LHCN-M2 (cell line): ENCODE measurements around the gene SLC22A17. TPM values are rescaled to one million over a fixed set of nuclear protein-coding genes. Genes with fewer than 3 reads are reported as not detected.
"Not testable (repeated sequence)": the region's sequence is repeated elsewhere in the genome, so short reads cannot be mapped to it uniquely, and the experiment has no call there.

Experiments
- DNase-seq: peaks from one replicate; pipeline ENCODE4 v3.0.0-alpha.2; 2012; ENCODE audit warnings: low read depth
- total RNA-seq: library from RNA; depleted of rRNA; stranded (reverse); fragments of >200 nt; gene quantifications from 2 replicates; pipeline ENCODE4 v1.2.3, GENCODE V29; 2014

The SLC22A17 gene
- total RNA-seq, 1 experiment from 2014 or later: 13.5 TPM

DNA sequence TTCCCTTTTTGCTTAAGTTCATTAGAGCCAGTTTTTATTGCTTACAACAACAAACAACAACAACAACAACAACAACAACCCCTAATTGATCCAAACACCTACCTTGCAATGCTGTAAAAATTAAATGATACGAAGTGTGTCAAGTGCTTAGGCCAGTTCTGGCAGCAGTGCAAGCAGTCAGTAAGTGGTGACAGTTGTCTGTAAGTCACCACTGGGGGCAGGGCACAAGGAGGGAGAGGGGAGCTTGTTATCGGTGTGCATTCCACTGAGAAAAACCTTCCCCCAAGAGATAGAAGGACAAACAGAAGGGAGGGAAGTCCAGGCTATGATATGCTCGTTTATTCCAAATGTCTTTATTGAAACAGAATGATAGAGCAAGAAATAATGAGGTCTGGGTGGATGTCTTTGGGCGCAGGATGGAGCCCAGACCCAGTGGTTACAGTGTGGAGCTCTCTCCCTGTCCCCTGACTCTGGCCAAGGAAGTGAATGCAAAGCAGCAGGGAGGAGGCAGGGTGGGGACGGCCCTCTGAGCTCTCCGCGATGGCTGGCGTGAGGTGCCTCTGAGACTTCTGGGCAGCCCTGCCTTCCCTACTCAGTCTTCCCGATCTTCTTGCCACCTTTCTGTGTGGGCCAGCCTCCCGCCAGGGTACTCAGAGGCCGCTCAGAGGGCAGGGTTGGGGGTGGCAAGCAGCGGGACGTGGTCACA is 6.5 kb downstream of the SLC22A17 start:
- no peak for DNase-seq

DNA sequence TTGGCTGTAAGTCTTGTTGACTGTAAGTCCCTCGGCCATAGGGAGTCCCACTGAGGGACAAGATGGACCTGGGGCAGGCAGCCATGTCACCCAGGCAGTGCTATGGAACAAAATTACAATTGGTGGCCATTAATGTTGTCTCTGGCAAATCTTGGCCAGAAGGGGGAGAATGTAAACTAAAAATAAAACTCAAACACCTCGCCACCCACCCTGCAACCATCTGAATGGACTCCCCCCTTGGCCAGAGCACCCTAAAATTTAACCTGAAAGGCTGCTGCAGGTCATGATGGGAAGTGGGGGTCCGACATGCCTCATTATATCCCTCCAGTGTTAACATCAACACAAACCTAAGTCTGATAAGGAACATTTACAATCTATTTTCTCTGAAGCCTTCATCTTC is 8.2 kb downstream of the SLC22A17 start:
- no peak for DNase-seq

DNA sequence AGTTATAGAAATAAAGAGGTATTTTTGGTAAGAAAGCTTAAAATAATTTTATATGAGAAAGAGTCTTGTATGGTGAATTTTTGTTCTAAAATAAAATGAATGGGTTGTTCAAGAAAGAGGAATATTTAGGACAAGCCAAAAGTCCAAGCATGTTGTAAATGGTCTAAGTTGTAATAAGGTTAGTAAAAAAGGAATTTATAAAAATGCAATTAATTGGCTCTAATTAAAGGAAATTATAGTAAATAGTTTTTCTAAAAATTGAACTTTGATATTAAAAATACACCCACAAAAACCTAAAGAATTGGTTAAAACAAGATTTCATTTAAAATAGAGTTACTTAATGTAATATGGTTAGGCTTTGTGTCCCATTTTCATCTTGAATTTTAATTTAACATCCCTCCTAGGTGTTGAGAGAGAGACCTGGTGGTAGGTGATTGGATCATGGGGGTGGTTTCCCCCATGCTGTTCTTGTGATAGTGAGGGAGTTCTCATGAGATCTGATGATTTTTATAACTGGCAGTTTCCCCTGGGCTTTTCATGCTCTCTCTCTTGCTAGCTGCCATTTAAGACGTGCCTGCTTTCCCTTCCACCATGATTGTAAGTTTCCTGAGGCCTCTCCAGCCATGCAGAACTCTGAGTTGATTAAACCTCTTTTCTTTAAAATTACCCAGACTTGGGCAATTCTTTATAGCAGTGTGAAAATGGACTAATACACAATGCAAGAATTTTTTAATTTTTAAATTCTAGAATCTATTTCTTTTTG is 13.0 kb downstream of the SLC22A17 start:
- no peak for DNase-seq

DNA sequence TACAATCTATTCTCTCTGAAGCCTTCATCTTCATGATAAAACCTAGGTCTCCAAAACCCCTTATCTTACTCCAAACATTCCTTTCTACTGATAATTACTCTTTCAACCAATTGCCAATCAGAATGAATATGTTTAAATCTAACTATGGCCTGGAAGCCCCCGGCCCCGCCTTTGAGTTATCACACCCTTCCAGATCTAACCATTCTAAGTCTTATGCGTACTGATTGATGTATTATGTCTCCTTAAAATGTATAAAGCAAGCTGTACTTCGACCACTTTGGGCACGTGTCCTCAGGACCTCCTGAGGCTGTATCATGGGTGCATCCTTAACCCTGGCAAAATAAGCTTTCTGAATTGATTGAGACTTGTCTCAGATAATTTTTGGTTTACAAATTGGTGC is 17.1 kb downstream of the SLC22A17 start:
- no peak for DNase-seq

DNA sequence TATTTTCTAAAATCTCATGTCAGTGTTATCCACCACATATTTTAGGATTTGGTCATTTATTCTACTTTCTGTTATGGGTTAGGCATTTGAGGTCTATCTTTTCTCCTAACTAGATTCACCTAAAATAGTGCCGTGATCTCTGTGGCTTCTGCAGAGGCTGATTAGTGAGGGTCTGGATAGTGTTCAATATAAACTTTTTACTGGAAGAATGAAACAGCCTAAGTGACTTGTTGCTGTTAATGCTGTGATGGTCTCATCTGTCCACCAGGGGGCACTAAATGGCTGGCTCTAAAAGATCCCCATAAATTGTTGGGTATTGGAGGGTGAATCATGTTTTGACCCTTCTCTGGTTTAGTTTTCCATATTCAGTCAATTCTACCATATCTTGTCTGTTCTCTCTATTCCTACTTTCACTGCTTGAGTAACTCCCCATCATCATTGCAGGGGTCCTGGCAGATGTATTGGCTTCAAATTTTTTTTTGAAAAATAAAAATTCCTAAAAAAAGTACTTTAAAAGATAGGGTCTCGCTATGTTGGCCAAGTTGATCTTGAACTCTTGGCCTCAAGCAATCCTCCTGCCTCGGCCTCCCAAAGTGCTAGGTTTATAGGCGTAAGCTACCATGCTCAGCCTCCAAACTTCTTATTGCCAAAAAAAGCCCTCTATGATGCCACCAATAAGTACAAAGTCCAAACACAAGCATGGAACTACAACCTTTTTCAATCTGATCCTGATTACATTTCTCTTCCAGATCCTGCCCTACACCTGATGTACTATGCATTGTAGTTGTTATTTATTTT is 24.5 kb downstream of the SLC22A17 start:
- DNase-seq: peak; percentile 69

DNA sequence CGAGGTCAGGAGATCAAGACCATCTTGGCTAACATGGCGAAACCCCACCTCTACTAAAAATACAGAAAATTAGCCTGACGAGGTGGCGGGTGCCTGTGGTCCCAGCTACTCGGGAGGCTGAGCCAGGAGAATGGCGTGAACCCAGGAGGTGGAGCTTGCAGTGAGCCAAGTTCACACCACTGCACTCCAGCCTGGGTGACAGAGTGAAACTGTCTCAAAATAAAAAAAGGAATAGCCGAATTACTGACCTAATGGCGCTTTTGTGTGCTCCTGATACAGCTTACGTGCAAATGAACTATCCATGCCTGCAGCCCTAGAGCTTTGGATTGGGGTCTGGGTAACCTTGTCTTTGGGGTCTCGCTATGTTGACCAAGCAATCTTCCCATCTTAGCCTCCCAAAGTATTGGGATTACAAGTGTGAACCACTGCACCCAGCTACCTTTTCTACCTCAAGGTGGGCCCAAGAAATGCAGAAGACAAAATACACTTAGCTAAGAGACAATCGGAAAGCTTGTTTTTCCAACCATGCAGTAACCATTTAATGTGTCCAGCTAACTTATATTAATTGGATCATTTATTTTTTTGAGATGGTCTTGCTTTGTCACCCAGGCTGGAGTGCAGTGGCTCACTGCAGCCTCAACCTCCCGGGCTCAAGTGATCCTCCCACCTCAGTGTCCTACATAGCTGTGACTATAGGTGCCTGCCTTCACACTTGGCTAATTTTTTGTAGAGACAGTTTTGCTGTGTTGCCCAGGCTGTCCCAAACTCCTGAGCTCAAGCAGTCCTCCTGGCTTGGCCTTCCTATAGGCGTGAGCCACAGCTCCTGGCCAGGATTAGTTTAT is 26.0 kb downstream of the SLC22A17 start:
- no peak for DNase-seq

DNA sequence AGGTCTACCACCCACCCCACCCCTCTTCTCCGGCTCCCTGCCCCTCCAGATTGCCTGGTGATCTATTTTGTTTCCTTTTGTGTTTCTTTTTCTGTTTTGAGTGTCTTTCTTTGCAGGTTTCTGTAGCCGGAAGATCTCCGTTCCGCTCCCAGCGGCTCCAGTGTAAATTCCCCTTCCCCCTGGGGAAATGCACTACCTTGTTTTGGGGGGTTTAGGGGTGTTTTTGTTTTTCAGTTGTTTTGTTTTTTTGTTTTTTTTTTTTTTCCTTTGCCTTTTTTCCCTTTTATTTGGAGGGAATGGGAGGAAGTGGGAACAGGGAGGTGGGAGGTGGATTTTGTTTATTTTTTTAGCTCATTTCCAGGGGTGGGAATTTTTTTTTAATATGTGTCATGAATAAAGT is 26.9 kb downstream of the SLC22A17 start:
- DNase-seq: not testable (repeated sequence)

DNA sequence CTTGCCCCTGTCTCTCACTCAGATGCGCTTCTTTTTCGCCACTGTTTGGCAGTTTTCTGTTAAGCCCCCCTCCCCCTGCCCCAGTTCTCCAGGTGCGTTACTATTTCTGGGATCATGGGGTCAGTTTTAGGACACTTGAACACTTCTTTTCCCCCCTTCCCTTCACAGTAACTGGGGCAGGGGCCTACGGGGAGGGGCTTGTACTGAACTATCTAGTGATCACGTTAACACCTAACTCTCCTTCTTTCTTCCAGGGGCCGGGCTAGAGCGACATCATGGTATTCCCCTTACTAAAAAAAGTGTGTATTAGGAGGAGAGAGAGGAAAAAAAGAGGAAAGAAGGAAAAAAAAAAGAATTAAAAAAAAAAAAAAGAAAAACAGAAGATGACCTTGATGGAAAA is 27.7 kb downstream of the SLC22A17 start:
- DNase-seq: no peak

DNA sequence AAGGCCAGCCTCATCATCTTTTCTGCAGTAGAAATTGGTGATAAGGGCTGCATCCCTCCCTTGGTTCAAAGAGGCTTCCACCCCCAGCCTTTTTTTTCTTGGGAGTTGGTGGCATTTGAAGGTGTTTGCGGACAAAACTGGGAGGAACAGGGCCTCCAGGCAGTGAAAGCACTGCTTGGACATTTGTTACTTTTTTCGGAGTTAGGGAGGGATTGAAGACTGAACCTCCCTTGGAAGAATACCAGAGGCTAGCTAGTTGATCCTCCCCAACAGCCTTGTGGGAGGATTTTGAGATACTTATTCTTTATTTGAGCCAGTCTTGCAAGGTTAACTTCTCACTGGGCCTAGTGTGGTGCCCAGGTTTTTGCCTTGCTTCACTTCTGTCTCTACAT is 28.2 kb downstream of the SLC22A17 start:
- DNase-seq: no peak

DNA sequence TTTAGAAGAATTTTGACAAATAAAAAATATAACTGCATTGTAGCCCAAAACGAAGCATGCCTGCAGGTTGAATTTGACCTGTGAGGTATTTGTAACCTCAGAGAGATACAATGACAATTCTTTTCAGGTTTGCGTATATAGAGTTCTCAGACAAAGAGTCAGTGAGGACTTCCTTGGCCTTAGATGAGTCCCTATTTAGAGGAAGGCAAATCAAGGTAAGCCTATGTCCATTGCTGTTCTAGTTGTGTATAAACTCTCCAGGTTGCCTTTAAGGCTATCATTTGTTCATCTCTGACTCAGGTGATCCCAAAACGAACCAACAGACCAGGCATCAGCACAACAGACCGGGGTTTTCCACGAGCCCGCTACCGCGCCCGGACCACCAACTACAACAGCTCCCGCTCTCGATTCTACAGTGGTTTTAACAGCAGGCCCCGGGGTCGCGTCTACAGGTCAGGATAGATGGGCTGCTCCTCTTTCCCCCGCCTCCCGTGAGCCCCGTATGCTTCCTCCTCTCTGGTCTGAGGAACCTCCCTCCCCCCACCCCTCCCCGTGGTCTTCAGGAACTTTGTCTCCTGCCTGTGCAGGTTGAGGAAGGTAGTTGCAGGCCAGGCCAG is 28.7 kb downstream of the SLC22A17 start:
- no peak for DNase-seq

DNA sequence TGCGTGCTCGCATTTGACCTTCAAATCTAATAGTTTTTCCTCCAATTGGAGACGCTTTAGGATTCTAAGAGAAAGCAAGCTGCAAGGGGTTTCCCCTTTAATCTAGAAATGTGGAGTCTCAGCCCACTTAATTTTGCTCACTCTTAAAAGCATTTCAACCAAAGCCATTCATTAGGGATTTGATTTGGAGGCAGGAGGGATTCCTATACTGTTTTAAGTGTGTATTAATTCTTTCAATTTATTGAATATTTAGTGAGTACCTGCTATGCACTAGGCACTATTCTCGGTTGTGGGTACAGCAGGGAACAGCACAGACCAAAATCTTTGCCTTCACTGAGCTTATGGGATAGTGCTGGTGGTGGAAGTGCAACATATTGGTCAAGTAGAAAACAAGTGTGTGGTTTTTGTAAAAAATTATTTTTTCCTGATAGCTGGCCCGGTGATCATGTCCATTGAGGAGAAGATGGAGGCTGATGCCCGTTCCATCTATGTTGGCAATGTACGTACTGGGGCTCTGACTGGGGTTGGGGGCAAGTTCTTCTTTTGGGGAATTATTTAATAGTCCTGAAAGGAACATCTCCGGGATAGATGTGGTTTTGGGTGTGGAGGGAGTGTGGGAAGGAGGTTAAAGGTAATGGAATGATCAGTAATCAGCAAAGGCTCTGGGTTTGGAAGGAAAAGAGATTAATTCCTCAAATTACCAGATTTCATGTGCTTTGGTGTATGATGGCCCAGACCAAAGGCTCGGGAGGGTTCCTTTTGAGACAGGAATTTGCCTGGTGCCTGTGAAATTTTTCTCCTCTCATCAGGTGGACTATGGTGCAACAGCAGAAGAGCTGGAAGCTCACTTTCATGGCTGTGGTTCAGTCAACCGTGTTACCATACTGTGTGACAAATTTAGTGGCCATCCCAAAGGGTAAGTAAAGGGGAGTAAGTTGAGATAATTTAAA is 29.8 kb downstream of the SLC22A17 start:
- no peak for DNase-seq

DNA sequence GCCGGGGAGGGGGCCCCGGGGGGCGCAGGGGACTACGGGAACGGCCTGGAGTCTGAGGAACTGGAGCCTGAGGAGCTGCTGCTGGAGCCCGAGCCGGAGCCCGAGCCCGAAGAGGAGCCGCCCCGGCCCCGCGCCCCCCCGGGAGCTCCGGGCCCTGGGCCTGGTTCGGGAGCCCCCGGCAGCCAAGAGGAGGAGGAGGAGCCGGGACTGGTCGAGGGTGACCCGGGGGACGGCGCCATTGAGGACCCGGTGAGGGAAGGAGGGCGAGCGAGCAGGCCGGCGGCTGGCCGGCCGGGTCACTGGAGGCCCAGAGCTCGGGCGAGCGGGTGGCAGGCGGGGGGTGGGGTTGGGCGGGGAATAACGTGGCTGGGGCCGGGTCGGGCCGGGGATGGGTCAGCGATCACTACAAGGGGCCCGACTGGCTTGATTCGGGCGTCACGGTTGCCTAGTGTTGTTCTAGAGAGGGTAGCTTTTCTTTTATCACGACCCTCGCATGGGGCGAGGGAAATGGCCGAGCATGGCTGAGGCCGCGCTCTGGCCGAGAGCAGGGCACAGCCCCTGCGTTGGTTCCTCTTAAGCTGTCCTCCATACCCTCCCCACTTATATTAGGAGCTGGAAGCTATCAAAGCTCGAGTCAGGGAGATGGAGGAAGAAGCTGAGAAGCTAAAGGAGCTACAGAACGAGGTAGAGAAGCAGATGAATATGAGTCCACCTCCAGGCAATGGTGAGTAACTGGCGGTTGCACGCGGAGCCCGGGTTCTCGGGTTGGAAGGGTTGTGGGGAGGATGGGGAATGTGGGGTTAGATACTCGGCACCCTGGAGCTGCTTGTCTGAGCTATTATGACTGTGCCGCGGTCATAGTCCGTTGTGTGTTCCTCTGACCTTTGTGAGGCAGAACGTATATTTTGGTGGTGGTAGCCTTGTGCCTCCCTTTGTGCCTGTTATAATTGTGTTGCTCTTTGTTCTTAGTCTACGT is 30.8 kb downstream of the SLC22A17 start:
- DNase-seq: peak; percentile 66

DNA sequence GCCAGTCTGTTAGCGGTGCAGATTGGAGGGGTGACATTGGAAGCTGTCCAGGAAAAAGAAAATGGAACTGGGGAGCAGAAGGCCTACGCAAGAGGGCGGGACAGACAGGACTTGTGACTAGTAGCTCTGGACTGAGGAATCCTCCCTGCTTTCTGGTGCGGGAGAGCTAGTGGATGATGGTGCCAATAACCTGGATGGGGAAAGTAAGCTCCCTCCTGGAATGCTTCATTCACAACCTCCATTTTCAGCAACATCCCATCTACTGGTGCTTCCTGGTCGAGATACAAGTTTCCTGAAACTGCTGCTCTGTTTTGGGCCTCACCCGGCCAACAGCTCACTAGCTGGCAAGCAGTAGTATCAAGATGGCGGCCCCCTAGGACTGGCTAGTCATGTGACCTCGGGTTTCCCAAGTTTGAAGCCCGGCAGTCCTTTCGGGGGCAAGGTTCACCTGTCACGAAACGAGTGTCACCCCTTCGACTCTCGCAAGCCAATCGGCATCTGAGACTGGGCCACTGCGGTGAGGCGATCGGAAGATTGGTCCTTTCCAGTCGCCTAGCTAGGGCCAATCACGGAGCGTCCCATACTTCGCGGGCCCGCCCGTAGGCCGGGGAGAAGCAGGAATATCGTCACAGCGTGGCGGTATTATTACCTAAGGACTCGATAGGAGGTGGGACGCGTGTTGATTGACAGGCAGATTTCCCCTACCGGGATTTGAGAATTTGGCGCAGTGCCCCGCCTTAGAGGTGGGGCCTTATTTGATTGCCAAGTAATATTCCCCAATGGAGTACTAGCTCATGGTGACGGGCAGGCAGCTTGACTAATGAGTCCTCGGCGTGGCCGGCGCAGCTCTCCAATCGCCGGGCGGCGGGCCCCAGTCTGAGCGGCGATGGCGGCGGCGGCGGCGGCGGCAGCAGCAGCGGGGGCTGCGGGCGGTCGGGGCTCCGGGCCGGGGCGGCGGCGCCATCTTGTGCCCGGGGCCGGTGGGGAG is 31.8 kb downstream of the SLC22A17 start, which contains the start of gene PABPN1:
TSS of gene PABPN1 (plus strand) at position 874 of the 988 bp plus-strand sequence. CDS start at position 887, 13 bp downstream.
- peak; percentile 100 for DNase-seq

DNA sequence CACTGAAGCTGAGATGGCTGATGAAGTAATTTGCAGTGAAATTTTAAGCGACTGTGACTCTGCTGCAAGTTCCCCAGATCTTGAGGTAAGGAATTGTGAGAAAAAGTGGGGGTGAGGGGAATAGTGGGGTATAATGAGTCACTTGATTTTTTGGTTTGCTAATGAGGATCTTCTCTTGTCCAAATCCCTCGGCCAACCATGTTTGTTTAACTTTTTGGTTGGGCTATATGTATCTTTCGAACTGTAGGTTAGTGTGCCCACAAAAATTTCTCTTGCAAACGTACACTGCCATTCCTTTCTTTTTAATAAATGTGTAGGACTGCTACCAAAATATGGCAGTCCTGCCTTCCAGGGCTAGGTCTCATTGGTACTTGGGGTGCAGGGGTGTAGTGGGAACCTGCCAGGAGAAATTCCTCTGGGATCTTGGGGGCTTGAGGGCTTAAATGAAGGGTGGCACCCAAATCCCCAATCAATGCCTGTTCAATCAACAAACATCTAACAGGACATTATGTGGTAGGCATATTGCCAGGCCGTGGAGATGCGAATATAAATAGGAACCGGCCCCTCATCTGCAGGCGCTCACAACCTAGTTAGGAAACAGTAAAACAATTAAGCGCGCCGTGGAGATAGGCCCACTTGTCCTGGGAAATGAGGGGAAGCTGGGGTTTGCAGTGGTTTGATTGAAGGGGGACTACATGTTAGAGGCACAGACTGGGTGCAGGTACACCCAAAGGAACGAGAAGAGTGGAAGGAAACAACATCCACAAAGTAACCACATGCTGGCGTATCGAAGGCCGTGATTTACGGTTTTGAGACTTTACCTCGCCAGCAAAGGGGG is 32.7 kb downstream of the SLC22A17 start:
- DNase-seq: no peak

DNA sequence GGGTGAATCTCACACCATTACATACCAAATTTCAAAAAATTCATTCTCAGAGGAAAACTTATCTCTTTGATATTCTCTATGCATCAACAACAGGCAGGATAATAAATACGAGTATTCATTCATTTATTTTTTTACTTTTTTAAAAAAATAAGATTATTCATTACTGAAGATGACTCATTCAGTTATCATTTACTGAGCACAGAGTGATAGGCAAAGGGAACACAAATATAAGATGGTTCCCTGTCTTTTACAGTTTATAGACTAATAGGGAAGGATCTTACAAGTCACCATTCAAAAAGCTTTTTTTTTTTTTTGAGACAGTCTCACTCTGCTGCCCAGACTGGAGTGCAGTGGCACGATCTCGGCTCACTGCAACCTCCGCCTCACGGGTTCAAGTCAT is 36.4 kb downstream of the SLC22A17 start:
- DNase-seq: no peak

DNA sequence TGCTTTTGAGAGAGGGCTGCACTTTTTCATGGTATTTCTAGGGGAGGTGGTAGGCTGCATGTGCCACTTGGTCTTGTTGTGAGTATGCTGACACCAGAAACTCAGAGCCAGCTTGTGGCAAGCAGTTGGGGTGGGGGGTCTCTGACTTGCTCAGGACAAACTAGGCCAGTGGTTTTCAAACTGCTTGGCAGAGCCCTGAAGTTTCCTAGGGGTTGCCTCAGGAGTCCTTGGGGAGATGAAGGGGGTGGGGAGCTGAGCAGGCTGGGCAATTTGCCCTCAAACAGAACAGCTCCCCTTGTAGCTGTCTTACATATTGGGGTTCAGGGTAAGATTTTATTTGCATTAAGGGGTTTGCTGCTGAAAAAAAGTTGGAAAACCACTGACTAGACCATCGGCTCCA is 42.1 kb downstream of the SLC22A17 start:
- DNase-seq: no peak
